ENCODE measurements around the gene DNAH8. TPM values are rescaled to one million over a fixed set of nuclear protein-coding genes. Genes with fewer than 3 reads are reported as not detected.

Gene DNAH8
- total RNA-seq, 1 donor from 2014 or later = 0.05 TPM

DNA sequence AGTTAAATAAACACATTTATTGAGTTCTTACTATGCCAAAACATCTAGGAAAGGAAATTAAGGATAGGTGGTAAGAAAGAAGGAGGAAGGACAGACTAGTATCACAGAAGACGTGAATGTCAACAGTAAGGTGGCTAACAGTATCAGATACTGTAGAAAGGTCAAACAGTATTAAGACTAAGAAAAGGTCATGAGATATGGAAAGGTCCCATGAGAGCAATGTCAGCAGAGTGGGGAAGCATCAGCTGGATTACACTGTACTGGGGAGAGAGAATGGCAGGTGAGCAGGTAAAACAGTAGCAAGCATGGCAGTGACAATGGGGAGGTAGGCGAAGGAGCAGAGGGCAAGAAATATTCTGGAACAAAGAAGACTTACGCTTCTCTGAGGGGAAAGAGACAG is 30.2 kb upstream of the DNAH8 start:
- peaks cover 4% of the 10 kb centered on the region for H3K36me3 Mint-ChIP-seq (ENCODE audit: low read depth)
- DNase-seq (ENCODE audit: low read depth, low spot score) = no peak
- H3K4me1 Mint-ChIP-seq = peaks cover 4% of the 10 kb centered on the region
- no peak overlapping the region for H3K27ac Mint-ChIP-seq (ENCODE audit: unreplicated experiment)
- H3K27me3 Mint-ChIP-seq (ENCODE audit: low read depth) = no peaks in the 10 kb centered on the region
- no peaks in the 10 kb centered on the region for H3K9me3 Mint-ChIP-seq
- no peak overlapping the region for H3K4me3 Mint-ChIP-seq
- TF ChIP-seq, protein P1, sequence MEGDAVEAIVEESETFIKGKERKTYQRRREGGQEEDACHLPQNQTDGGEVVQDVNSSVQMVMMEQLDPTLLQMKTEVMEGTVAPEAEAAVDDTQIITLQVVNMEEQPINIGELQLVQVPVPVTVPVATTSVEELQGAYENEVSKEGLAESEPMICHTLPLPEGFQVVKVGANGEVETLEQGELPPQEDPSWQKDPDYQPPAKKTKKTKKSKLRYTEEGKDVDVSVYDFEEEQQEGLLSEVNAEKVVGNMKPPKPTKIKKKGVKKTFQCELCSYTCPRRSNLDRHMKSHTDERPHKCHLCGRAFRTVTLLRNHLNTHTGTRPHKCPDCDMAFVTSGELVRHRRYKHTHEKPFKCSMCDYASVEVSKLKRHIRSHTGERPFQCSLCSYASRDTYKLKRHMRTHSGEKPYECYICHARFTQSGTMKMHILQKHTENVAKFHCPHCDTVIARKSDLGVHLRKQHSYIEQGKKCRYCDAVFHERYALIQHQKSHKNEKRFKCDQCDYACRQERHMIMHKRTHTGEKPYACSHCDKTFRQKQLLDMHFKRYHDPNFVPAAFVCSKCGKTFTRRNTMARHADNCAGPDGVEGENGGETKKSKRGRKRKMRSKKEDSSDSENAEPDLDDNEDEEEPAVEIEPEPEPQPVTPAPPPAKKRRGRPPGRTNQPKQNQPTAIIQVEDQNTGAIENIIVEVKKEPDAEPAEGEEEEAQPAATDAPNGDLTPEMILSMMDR (conservative IDR thresholded peaks at IDR 0.05) = no peak

DNA sequence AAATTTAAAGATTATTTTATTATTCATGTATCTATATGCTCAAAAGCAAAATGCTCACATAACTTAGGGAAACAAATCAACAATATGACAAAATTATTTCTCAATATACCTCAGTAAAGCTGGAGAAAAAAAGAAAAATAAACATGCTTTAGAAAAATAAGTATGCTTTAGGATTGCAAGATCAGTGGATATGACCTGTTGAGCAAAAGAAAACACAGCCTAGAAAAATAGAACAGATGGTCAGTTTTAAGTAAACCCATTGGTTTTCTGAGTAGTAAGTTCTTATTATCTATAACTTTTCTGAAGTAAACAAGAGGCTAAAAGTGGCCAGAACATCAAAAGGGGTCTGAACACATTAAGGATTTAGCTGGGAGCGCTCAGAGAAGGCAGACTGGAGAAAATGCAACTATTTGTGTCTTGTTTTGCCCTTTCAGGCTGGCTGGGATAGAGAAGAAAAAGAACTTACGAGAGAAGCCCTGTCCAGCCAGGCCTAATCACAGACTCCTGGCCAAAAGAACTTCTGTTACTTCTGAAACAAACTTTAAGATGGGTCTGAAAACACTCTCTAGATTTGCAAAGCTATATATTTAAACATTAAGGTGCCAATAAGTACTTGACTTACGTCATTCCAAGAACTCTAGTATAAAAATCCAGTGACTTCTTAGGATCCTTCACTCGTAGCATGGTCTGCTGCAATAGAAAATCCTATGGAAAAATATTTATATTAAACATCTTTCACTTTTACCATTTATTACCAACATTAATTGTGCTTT is 28.7 kb upstream of the DNAH8 start:
- Mint-ChIP-seq H3K27me3 (ENCODE audit: low read depth) (no peaks in the 10 kb centered on the region), H3K4me3 (no peak overlapping the region), H3K4me1 (peaks cover 7% of the 10 kb centered on the region), H3K9me3 (no peaks in the 10 kb centered on the region), H3K36me3 (ENCODE audit: low read depth) (peaks cover 4% of the 10 kb centered on the region), H3K27ac (ENCODE audit: unreplicated experiment) (no peak overlapping the region)
- DNase-seq (ENCODE audit: low read depth, low spot score) = no peak
- TF ChIP-seq, protein P1 (conservative IDR thresholded peaks at IDR 0.05) = no peak

DNA sequence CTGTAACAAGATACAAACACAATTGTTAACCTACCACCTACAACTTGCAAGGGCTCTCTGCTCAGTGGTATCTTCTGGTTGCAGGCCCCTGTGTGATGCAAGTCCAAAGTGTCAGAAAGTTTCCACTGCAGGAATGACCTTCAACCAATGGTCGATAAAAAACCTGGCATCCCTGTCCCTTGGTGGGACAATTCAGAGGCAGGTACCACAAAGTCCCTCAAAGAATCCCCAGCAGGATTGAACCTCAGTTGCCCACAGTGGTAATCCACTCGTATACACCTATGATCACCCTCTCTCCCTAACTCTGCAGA is 28.1 kb upstream of the DNAH8 start:
- DNase-seq (ENCODE audit: low read depth, low spot score) = no peak
- Mint-ChIP-seq H3K27ac (ENCODE audit: unreplicated experiment) (no peak overlapping the region), H3K27me3 (ENCODE audit: low read depth) (no peaks in the 10 kb centered on the region)

DNA sequence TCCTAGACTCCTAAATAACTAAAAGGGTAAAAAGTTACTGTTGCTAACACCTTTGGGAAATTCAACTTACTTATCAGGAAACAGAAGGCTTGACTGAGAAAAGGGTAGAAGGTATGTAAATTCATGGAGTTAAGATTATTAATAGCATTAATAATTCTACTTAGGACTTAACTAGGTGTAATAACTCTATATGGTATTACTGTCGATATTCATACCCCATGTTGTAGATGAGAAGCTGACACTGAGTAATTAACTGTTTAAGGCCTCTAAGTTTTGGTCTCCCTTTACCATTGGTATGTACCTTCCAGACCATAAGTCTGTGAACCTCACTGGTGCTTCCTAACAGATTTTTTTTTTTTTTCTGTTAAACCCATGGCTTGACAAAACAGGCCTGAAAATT is 27.6 kb upstream of the DNAH8 start:
- Mint-ChIP-seq H3K4me1 (peaks cover 7% of the 10 kb centered on the region), H3K27me3 (ENCODE audit: low read depth) (no peaks in the 10 kb centered on the region), H3K27ac (ENCODE audit: unreplicated experiment) (no peak overlapping the region), H3K36me3 (ENCODE audit: low read depth) (peaks cover 5% of the 10 kb centered on the region), H3K9me3 (no peaks in the 10 kb centered on the region), H3K4me3 (no peak overlapping the region)
- DNase-seq (ENCODE audit: low read depth, low spot score) = no peak
- TF ChIP-seq, protein P1 (conservative IDR thresholded peaks at IDR 0.05) = no peak

More for the DNA sequence above, 28.1 kb upstream of the DNAH8 start:
- H3K9me3 Mint-ChIP-seq = no peaks in the 10 kb centered on the region
- H3K4me1 Mint-ChIP-seq = peaks cover 7% of the 10 kb centered on the region
- TF ChIP-seq, protein P1 (conservative IDR thresholded peaks at IDR 0.05) = no peak
- peaks cover 5% of the 10 kb centered on the region for H3K36me3 Mint-ChIP-seq (ENCODE audit: low read depth)
- no peak overlapping the region for H3K4me3 Mint-ChIP-seq

DNA sequence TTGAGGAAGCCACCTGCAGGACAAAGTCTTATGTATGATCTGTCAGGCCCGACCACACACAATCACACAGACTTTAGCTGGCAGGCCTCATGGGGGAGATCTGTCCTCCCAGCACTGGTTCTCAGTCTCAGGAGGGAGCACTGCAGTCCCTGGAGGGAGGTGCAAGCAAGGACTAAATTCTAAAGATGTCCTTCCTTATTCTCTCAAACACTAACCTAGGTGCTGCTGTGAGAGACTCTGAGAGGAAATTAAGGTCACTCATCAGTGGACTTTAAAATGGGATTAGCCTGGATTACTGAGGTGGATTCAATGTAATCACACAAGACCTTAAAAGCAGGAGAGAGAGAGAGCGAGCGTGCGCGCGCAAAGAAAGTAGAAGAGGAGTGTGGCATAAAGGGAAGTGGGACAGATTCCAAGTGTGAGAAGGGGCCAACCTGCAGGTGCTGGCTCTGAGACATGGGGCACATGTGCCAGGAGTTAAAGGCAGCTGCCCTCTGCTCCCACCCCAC is 26.5 kb upstream of the DNAH8 start:
- TF ChIP-seq, protein P1 (conservative IDR thresholded peaks at IDR 0.05) = no peak
- DNase-seq (ENCODE audit: low read depth, low spot score) = no peak
- no peak overlapping the region for H3K27ac Mint-ChIP-seq (ENCODE audit: unreplicated experiment)
- peaks cover 3% of the 10 kb centered on the region for H3K36me3 Mint-ChIP-seq (ENCODE audit: low read depth)
- no peaks in the 10 kb centered on the region for H3K27me3 Mint-ChIP-seq (ENCODE audit: low read depth)
- no peaks in the 10 kb centered on the region for H3K9me3 Mint-ChIP-seq
- H3K4me1 Mint-ChIP-seq = peaks cover 7% of the 10 kb centered on the region
- no peak overlapping the region for H3K4me3 Mint-ChIP-seq
